Measurements from ENCODE around the gene IARS2. TPM values are rescaled to one million over a fixed set of nuclear protein-coding genes. Genes with fewer than 3 reads are reported as not detected.
"Not testable (repeated sequence)": the region's sequence is repeated elsewhere in the genome, so short reads cannot be mapped to it uniquely, and the experiment has no call there.

Gene IARS2
- total RNA-seq, 2 donors from 2014 or later = 53.8 to 64.3 TPM

DNA sequence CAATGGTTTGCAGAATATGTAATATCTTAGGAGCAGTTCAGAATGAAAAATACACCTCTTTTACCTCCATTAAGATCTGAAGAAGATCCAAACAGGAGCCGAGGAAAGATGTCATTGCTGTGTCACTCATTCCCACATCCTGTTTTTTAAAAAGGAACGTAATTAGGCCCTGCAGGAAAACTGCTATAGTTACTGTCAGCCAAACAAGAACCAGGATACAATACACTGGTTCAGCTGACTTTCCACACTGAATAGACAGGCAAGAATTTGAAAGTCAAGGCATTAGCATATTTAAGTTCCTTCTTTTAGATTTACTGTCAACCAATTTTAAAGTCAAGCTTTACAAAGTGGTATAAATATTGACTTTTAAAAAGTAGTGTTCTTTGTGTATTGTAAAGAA is 63.8 kb downstream of the IARS2 start:
- Histone ChIP-seq H3K4me1 (replicated peaks) (no peaks in the 10 kb centered on the region), H3K4me3 (no peak overlapping the region), H3K36me3 (peaks cover 0 to 4% of the 10 kb centered on the region in 2 donors), H3K27me3 (replicated peaks; ENCODE audit: insufficient read depth) (no peaks in the 10 kb centered on the region), H3K9me3 (no peaks in the 10 kb centered on the region), H3K27ac (no peak overlapping the region)
- 91% methylated on average over 2 of the region's 2 CpGs for WGBS
- intact Hi-C loops (cut with DNase I) = no loop called here
- TF ChIP-seq, protein P1, sequence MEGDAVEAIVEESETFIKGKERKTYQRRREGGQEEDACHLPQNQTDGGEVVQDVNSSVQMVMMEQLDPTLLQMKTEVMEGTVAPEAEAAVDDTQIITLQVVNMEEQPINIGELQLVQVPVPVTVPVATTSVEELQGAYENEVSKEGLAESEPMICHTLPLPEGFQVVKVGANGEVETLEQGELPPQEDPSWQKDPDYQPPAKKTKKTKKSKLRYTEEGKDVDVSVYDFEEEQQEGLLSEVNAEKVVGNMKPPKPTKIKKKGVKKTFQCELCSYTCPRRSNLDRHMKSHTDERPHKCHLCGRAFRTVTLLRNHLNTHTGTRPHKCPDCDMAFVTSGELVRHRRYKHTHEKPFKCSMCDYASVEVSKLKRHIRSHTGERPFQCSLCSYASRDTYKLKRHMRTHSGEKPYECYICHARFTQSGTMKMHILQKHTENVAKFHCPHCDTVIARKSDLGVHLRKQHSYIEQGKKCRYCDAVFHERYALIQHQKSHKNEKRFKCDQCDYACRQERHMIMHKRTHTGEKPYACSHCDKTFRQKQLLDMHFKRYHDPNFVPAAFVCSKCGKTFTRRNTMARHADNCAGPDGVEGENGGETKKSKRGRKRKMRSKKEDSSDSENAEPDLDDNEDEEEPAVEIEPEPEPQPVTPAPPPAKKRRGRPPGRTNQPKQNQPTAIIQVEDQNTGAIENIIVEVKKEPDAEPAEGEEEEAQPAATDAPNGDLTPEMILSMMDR (IDR thresholded peaks at IDR 0.05) = no peak
- TF ChIP-seq POLR2AphosphoS5 (IDR thresholded peaks at IDR 0.05) (no peak), POLR2A (IDR thresholded peaks at IDR 0.05) (no peak)
- no peak for DNase-seq (ENCODE audit: low spot score)

- intact Hi-C loops (cut with DNase I); H3K4me1 ChIP-seq (replicated peaks); H3K4me3 ChIP-seq; H3K27me3 ChIP-seq (replicated peaks; ENCODE audit: insufficient read depth); H3K36me3 ChIP-seq; H3K27ac ChIP-seq; H3K9me3 ChIP-seq; DNase-seq (ENCODE audit: low spot score): not testable (repeated sequence)
- over 99% methylated on average over 7 of the region's 7 CpGs for WGBS
These were observed 64.6 kb downstream of the IARS2 start for GRCh38 chr1:220158530-220158929.

GRCh38 chr1:220159041-220159440 is 65.1 kb downstream of the IARS2 start:
- Histone ChIP-seq H3K27ac (no peak overlapping the region), H3K4me1 (replicated peaks) (no peaks in the 10 kb centered on the region), H3K27me3 (replicated peaks; ENCODE audit: insufficient read depth) (no peaks in the 10 kb centered on the region), H3K9me3 (no peaks in the 10 kb centered on the region), H3K36me3 (peaks cover 0 to 4% of the 10 kb centered on the region in 2 donors), H3K4me3 (no peak overlapping the region)
- WGBS = 91% methylated on average over 3 of the region's 3 CpGs
- TF ChIP-seq POLR2A (IDR thresholded peaks at IDR 0.05) (no peak), POLR2AphosphoS5 (IDR thresholded peaks at IDR 0.05) (no peak)
- TF ChIP-seq, protein P1 (IDR thresholded peaks at IDR 0.05) = no peak
- intact Hi-C loops (cut with DNase I) = no loop called here
- DNase-seq (ENCODE audit: low spot score) = no peak

GRCh38 chr1:220160027-220160426 is 66.1 kb downstream of the IARS2 start:
- no peaks in the 10 kb centered on the region for H3K9me3 ChIP-seq
- no peaks in the 10 kb centered on the region for H3K4me1 ChIP-seq (replicated peaks)
- peaks cover 0 to 4% of the 10 kb centered on the region in 2 donors for H3K36me3 ChIP-seq
- no peak overlapping the region for H3K27ac ChIP-seq
- no peak for TF ChIP-seq POLR2AphosphoS5 (IDR thresholded peaks at IDR 0.05)
- TF ChIP-seq, protein P1 (IDR thresholded peaks at IDR 0.05) = no peak
- no peak for TF ChIP-seq POLR2A (IDR thresholded peaks at IDR 0.05)
- intact Hi-C loops (cut with DNase I) = no loop called here
- DNase-seq (ENCODE audit: low spot score) = no peak
- 100% methylated on average over 1 of the region's 1 CpG for WGBS
- no peaks in the 10 kb centered on the region for H3K27me3 ChIP-seq (replicated peaks; ENCODE audit: insufficient read depth)
- no peak overlapping the region for H3K4me3 ChIP-seq

- no peaks in the 10 kb centered on the region for H3K9me3 ChIP-seq
- no peak overlapping the region for H3K27ac ChIP-seq
- WGBS = 74% methylated on average over 1 of the region's 1 CpG
- H3K4me3 ChIP-seq = no peak overlapping the region
- TF ChIP-seq POLR2A (IDR thresholded peaks at IDR 0.05) = no peak
- TF ChIP-seq, protein P1 (IDR thresholded peaks at IDR 0.05) = no peak
- no peak for TF ChIP-seq POLR2AphosphoS5 (IDR thresholded peaks at IDR 0.05)
- H3K4me1 ChIP-seq (replicated peaks) = no peaks in the 10 kb centered on the region
- DNase-seq (ENCODE audit: low spot score) = no peak
- intact Hi-C loops (cut with DNase I) = no loop called here
- no peaks in the 10 kb centered on the region for H3K36me3 ChIP-seq
- no peaks in the 10 kb centered on the region for H3K27me3 ChIP-seq (replicated peaks; ENCODE audit: insufficient read depth)
These were observed 70.2 kb downstream of the IARS2 start for GRCh38 chr1:220164116-220164515.
